ENCODE data around the gene HOXC6. TPM values are rescaled to one million over a fixed set of nuclear protein-coding genes. Genes with fewer than 3 reads are reported as not detected.

The HOXC6 gene
- total and polyA plus RNA-seq, 10 of the 15 experiments (the other 5 are each of a cell fraction or from before 2014, with no cell fraction given): 0.02 to 0.55 (median 0.45) TPM; not detected in 4

- TF ChIP-seq, protein P1, sequence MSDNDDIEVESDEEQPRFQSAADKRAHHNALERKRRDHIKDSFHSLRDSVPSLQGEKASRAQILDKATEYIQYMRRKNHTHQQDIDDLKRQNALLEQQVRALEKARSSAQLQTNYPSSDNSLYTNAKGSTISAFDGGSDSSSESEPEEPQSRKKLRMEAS (IDR thresholded peaks at IDR 0.05; ENCODE audit: low read depth, low read length): no peak
- TF ChIP-seq SMAD5 (IDR thresholded peaks at IDR 0.05; ENCODE audit: low read depth) (no peak), RAD51 (IDR thresholded peaks at IDR 0.05) (no peak), BCL11A (IDR thresholded peaks at IDR 0.05; ENCODE audit: low read depth, low read length) (no peak), POLR2A (IDR thresholded peaks at IDR 0.05; ENCODE audit: low read depth, low read length) (no peak), SKIL (IDR thresholded peaks at IDR 0.05; ENCODE audit: low read depth, poor library complexity, severe bottlenecking) (no peak), ZNF592 (IDR thresholded peaks at IDR 0.05) (no peak)
Observed at GRCh38 chr12:54011665-54012532, 16.3 kb upstream of the HOXC6 start (continued).

Measured in GM12878 (cell line).